OCI-M2 (cell line): ENCODE data around the gene RPRD1B.

Source experiments
- DNase-seq: peaks from one replicate; lab custom pipeline; 2025; ENCODE audit not compliant: unreplicated experiment; lab: John Stamatoyannopoulos, UW

The RPRD1B gene

DNA sequence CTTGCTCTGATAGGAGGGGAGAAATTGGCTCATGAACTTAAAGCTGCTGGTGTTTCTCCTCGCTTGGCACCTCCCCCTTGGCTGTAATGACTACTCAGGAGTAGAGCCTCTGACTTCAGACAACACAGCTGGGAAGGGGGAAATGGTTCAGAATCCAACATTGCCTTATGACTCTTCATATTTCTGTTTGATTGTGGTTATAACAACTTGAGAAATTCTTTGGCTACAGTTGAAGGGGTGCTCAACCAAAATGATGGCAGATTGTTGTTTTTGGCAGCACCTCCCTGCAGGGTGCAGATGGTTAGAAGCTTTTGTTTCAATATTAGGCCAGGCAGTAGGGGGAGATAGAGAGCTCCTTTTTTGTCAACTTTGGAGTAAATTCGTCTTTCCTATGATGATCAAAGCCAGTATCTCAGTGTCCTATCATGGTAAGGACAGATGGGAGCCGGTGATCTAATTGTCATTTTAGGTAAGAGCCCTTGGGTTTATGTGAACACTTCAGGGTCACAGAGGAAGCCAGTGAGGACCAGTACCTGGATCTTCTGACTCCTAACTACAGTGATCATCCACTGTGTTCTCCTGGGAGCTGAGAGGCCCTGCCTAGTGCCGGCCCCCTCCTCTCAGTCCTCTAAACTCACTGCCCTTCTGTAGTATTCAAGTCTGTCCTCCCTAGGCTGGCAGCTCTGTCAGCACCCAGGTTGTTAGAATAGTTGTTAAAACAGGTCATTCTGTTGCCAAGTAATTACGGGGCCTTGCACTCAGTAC is 39.9 kb downstream of the RPRD1B start:
- no peak for DNase-seq

DNA sequence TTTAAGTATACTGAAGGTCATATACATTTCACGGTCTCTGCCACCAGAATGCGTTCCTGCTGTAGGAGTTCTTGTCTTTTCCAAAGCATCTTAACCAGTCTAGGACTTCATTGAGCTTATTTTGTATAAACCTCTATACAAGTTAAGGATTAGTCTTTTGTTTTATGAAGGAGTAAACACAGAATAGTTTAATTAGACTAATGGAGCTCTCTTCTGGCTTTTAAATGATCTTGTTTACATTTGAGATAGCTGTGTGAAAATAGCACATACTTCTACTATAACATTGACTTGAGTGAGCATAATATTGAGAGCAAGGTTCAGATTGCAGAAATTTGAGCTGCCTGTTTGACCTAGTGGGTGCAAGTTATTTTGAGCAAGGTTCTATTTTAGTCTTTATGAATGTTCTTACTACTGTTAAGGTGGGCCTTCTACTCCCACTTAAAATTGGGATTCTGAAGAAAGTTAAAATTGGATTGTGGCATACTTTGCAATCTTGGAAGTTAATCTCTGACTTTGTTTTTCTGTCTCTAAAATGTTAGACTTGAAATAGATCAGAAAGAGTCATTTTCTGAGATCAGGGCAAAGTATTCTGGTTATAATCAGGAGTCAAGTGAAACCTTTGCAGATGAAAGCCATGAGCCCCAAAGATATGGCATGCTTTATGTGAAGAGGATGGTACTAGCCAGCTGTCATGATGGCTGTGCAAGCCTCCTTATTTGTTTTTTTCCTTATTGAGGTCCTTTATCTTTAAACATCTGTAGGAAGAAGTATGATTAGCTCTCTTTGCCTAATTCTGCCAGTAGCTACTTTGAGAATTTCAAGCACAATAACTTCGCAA is 41.8 kb downstream of the RPRD1B start:
- DNase-seq, result no peak

DNA sequence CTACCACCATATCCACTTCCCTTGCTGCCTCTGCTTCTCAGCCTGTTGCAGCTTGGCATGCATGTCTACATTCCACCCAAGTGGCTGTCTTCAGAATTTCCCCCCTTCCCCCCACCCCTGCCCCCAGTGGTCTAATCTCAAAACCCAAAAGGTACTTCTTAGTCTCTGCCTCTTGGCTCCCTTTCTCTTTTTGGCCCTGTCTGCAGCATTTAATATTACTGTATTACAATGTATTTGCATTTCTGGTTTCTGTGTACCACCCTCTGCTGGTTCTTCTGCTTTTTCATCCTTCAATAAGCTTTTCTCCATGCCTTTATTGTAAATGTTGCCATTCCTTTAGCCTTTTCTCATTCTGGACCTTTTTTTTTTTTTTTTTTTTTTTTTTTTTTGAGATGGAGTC is 43.0 kb downstream of the RPRD1B start:
- no peak for DNase-seq

GRCh38 chr20:38078084-38078483 is 44.5 kb downstream of the RPRD1B start:
- DNase-seq, result no peak

GRCh38 chr20:38079353-38079752 is 45.8 kb downstream of the RPRD1B start:
- no peak for DNase-seq

- DNase-seq, result no peak
Measured at GRCh38 chr20:38081575-38081974, 48.0 kb downstream of the RPRD1B start.

- DNase-seq, result no peak
Measured at GRCh38 chr20:38082894-38083293, 49.3 kb downstream of the RPRD1B start.

- no peak for DNase-seq
Measured at GRCh38 chr20:38083338-38084048, 49.9 kb downstream of the RPRD1B start.

DNA sequence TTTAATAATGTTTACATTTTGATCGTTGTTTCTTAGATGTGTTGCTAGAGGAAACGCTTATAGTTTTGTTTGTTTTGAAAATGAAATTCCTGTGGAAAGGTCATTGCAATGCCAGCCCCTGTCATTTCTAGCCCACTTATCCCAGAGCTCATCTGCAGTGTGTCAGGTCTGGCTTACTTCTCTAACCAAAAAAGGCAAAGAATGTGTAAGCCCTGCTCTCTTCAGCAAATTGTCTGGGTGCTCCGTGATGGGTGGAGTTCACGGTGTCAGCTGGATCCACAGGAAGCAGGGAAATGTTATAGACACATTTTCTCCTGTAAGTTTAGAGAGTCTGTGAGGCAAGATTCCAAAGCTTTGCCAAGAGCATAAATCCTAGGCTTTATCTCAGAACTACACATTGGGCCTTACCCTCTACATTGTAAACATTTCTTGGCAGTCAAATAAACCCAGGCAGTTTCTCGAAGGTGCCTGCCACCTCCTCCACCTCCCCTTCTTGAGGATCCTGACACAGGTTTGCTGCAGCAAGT is 50.9 kb downstream of the RPRD1B start:
- no peak for DNase-seq

DNA sequence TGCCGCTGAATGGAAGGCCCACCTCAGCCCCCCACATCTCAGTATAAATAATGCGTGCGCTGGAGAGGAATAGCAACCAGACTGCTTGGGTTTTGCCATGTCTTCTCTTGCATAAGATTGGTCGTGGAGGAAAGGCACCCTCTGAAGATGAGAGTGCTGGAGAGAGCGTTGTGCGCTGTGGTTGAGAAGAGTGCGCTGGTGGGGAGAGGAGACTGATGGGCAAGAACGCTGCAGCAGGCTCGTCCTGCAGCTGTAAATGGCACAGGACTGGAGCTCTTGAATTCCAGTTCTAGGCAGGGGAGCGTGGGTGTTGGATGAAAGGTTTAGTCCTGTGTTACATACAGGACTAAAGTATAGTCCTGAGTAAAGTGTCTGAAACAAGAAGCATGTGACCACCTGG is 51.5 kb downstream of the RPRD1B start:
- DNase-seq, result no peak

GRCh38 chr20:38089500-38089899 is 56.0 kb downstream of the RPRD1B start:
- DNase-seq, result no peak

GRCh38 chr20:38090061-38090460 is 56.5 kb downstream of the RPRD1B start:
- DNase-seq, result no peak

GRCh38 chr20:38091441-38092216 is 58.1 kb downstream of the RPRD1B start:
- DNase-seq, result no peak

GRCh38 chr20:38092260-38092857 is 58.8 kb downstream of the RPRD1B start:
- no peak for DNase-seq

DNA sequence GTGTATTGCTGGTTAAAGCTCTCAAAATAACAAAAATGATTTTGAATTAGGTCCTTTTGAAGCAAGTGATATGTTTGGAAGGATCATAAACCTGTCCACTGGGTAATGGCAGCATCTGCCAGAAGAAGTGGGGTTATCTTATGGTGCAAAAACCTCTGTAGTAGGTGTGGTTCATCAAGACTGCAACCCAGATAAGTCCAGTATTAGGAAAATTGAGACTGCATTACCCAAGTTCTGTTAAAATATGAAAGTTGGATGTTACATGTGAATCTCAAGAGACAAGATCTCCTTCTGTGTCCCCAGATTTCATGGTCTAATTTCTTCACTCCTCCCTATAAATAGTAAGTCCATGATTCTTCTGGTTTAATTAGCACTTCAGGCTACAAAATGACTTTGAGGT is 59.4 kb downstream of the RPRD1B start:
- no peak for DNase-seq

DNA sequence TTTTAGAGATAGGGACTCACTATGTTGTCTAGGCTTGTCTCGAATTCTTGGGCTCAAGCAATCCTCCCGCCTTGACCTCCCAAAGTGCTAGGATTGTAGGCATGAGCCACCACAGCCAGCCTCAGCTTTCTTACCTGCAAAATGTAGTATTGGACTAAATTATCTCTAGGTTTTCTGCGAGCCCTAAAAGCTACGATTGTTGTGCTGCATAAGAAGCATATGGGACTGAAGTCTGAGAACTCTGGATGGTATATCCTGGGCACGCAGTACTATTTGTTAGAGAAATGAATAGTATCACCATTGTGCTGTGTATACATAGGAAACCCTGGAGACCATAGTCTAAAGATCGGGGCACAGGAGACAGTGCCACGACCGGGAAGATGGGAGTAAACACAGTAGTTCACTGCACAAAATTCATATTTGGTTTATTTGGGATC is 60.1 kb downstream of the RPRD1B start:
- DNase-seq, result no peak

- DNase-seq, result no peak
Measured at GRCh38 chr20:38094373-38094891, 60.9 kb downstream of the RPRD1B start.

DNA sequence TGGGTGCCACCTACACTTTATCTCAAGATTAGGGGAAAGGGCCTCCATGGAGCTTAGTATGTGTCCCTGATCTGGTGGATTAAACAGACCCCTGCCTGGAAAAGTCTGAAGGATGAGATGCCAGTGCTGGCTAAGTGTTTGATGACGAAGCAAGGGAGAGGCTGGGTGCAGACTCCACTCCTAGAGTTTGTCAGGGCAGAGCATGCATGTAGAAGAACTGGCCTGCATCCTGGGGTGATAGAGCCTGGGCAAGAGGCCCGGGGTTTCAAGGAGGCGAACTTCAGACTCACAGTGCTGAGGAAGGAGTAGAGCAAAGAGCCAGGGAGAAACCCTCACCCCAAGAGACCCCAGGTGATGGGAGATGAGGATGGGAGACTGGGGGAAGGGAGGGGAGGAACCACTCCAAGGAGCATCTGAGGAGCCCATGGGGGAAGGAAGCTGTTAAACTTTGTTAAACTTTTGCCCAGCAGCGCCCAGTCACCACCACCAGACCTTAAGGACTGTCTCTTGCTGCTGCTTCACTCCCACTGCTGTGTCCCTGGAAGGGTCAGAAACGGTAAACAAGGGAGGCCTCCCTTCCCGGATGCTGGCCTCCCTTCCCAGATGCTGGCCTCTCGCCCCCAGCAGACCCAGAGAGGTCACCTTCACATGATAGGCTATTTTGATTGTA is 61.6 kb downstream of the RPRD1B start:
- DNase-seq, result no peak

DNA sequence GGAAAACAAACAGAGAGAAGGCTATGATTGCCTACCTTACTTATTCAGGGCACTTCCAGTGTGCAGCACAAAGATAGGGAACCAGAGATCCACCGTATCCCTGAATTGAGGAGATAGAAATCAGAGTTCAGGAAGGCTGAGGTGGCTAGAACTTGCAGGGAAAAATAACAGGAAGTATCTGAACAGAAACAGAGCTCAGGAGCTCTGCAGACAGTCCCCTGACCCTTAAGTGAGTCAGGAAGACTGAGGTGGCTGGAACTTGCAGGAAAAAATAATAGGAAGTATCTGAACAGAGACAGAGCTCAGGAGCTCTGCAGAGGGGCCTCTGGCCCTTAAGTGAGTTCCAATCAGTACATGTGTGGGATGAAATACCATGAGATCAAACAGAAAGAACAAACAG is 65.4 kb downstream of the RPRD1B start:
- DNase-seq, result no peak
